ENCODE results near the gene TRIM17.
"Not testable (repeated sequence)": the region's sequence is repeated elsewhere in the genome, so short reads cannot be mapped to it uniquely, and the experiment has no call there.

Gene TRIM17

DNA sequence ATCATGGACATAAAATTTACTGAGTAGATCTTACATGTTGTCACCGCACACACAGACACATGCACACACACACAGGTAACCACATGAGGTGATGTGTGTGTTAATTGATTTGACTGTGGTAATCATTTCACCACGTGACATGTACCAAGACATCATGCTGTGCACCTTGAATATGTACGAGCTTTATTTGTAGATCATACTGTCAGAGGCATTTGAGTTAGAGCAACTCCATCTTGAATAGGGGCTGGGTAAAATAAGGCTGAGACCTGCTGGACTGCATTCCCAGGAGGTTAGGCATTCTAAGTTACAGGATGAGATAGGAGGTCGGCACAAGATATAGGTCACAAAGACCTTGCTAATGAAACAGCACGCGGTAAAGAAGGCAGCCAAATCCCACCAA lies 31.7 kb upstream of the TRIM17 start:
- DNase-seq (ENCODE audit: low read depth in 2 of 2, low spot score in 1 of 2): no peak

DNA sequence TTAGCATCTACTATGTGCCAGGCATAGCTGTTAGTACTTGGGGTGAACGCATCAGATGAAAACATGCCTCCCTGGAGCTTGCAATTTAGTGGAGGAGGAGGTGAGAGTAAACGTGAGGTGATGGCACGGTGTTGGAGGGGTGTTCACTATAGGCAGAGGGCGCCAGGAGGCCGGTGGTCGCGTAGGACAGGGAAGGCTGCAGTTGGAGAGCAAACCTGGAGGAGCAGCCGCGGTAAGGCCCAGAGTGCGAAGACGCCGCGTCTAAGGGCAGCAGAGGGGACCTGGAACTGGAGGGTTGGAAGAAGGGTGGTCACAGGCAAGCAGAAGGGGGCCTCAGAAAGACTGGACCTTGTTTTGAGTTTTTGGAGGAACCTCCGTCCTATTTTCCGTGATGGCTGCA lies 30.2 kb upstream of the TRIM17 start:
- DNase-seq (ENCODE audit: low read depth in 2 of 2, low spot score in 1 of 2): no peak

DNA sequence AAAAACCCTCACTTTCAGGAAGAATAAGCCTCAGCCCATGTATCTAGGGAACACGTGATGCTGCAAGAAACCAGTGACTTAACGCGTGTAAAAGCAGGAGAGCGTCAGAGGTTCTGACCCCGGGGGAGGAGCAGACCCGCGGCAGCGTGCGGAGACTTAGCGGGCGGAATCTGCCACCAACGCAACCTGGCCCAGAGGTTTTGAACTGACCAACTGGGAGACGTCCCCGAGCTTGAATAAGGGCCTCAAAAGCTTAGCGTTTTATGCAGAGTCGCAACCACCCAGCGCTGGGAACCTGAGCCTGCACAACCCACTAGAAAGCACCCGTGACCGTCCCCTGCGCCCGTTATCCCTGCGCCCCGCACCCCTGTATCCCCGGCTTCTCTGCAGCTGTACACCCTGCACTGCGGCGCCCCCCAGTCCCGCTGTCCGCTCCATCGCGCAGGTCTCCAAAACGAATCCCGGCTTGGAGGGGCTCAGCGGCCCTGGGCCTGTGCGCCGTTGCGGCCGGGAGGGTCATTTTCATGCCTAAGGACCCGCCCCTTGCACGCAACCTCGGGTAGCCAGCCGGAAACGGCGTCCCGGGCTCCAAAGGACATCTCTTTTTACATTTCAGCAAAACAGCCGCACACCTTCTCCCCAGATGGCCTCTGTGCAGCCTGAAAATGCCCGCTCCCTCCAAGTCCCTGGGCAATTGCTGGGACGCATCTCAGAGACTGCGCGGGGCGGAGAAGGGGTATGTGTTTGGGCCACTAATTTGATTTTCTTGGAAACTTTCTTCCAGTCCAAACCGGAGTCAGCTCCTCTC lies 29.4 kb upstream of the TRIM17 start:
- no peak for DNase-seq (ENCODE audit: low read depth in 2 of 2, low spot score in 1 of 2)

DNA sequence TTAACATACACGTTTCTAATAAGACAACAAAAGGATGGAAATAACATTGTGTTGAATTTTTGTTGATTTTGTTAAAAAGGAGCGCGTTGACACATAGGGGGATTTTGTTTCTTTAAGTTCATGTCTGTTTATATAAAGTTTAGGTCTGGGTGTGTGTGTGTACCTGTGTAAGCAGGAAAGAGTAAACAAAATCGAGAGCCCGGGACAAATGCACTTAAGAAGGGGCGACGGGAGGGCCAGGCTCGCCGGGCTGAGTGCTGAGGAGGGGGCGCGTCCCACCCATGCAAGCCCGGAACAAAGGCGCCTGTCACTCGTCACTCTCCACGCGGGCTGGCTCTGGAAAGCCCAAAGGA lies 28.8 kb upstream of the TRIM17 start:
- no peak for DNase-seq (ENCODE audit: low read depth in 2 of 2, low spot score in 1 of 2)

DNA sequence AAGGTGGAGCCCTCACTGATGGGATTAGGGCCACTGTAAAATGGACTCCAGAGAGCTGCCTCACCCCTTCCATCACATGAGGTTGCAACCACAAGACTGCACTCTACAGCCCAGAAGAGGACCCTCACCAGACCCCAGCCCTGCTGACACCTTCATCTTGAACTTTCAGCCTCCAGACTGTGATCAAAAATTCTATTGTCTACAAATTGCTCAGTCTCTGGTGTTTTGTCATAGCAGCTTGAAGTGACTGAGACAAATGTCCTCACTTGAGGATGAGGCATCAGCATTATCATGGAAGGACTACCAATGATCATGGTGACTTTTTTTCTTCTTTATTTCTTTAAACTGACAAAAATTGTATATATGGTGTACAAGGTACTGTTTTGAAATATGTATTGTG lies 26.7 kb upstream of the TRIM17 start:
- no peak for DNase-seq (ENCODE audit: low read depth in 2 of 2, low spot score in 1 of 2)

DNA sequence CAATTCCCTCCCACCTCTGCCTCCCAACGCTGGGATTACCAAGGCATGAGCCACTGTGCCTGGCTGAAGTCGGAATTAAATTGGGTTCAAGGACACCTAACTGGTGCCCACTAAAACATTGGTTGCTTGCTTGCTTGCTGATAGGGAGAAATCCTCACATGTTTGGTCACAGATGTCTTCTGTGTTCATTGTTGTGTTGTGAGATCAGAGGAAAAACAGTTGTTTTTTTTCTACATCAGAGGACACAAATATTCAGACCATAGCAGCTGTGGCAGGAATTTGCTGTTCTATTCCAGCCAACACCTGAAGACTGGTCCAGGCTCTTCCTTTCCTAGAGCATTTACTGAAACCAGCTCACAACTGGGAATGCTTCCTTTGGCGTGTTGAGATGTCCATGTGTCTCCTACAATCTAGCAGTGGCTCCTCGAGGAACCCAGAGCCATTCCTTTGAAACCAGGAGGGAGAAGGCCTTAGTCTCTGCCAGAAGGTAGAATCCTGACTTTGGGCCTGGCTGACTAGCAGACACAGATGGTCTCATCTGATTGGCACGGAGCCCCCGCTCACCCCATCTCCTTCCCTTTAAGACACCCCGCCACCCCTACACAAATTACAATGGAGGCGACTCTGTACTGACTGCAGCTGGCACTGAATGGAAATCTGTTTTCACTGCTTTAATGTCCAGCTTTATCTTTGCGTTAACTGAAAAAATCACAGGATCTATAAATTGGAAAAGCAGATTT lies 24.3 kb upstream of the TRIM17 start:
- DNase-seq (ENCODE audit: low read depth in 2 of 2, low spot score in 1 of 2): no peak

DNA sequence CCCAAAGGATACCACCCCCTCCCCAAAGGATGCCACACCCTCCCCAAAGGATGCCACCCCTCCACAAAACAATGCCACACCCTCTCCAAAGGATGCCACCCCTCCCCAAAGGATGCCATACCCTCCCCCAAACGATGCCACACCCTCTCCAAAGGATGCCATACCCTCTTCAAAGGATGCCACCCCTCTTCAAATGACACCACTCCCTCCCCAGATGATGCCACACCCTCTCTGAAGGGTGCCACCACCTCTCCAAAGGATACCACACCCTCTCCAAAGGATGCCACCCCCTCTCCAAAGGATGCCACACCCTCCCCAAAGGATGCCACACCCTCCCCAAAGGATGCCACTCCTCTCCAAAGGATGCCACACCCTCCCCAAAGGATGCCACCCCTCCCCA lies 21.6 kb upstream of the TRIM17 start:
- no peak for DNase-seq (ENCODE audit: low read depth in 2 of 2, low spot score in 1 of 2)

DNA sequence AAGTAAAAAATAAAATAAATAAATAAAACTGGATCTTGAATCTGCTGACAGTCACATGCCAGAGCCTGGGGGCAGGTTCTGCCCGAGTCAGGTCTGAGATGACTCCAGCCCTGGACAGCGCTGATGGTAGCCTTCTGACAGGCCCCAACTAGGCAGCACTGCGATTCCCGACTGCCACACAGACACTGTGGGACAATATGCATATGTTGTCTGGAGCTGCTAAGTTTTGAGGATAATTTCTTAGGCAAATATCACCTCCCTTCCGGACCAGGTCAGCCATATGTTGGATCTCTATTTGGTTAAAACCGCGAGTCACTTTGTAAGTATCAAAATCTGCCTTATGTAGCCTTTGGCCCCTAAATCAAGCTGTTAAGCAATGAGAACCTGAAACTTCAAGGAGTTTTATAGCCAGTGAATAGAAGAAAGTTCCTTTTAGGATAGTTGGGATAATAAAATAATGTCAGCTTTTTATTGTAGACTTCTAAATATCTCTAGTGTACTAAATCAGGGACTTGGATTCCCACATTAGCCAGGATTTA lies 20.8 kb upstream of the TRIM17 start:
- DNase-seq (ENCODE audit: low read depth in 2 of 2, low spot score in 1 of 2): no peak

DNA sequence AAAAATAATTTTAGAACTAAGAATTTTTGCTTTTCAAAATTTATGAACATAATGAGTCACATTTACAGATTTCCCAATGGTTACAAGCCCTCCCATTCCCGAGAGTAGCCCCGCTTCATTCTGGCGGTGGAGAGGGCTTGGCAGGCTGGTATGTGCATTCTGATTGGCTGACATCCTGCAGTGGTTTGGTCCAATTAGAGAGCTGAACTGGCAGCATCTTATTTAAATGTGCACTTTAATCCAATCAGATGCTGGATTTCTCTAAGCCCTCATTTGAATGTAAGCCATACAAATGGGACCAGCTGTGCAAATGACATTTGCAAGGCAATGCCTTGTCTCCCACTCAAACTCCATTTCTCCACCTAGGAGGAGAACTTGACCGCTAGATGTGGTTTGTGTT lies 18.0 kb upstream of the TRIM17 start:
- no peak for DNase-seq (ENCODE audit: low read depth in 2 of 2, low spot score in 1 of 2)

DNA sequence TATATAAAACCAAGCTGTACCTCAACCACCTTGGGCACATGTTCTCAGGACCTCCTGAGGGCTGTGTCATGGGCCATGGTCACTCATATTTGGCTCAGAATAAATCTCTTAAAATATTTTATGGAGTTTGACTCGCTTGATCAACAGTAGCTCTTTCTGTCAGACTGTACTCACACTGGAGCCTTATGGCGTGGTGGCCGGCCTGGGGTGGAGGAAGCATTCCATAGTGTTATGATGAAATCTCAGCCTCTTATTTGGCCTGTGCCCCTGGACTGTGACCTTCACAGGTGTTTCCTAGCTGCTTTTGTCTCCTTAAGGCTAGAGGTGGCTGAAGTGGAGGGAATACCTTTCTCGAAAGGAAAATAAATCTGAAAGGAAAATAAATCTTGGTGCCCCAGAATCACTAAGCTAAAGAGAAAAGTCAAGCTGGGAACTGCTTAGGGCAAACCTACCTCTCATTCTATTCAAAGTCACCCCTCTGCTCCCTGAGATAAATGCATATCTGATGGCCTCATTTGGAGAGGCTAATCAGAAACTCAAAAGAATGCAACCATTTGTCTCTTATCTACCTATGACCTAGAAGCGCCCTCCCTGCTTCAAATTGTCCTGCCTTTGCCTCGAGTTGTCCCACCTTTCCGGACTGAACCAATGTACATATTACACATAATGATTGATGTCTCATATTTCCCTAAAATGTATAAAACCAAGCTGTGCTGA lies 16.8 kb upstream of the TRIM17 start:
- not testable (repeated sequence) for DNase-seq (ENCODE audit: low read depth in 2 of 2, low spot score in 1 of 2)

DNA sequence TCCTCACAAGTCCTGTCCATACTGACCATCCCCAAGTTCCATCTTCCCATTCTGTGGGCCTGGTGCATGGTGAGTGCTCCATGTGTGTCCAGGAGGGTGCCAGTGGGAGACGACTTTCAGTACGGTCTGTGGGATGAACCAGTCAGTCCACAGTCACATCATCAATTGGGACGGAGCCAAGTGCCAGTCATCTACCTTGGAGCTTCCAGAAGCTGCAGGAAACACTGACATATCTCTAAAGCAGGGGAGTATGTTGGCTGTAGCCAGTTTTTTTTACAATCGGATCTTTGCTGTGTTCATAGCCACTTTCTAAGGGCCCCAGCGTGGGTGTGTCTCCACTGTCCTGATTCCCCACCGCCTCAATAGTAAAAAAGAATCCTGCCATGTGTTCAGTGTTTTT lies 13.6 kb upstream of the TRIM17 start:
- no peak for DNase-seq (ENCODE audit: low read depth in 2 of 2, low spot score in 1 of 2)

DNA sequence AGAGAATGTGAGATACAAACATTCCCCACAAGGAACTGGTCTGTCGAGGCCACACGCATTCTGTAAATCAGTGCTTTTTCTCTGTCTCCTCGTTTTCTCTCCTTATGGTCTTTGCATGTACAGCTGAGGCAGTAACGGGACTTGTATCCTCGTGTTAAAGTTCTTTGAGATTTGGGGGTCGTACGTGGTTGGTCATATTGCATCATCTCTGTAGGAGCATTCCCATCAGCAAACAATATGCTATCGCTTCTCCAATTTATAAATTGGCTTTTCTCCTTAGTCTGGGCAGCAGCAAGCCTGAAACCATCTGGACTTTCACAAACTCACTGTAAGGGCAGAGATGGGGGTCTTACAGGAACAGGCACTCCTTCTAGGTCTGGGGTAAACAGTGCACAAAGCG lies 13.0 kb upstream of the TRIM17 start:
- no peak for DNase-seq (ENCODE audit: low read depth in 2 of 2, low spot score in 1 of 2)

DNA sequence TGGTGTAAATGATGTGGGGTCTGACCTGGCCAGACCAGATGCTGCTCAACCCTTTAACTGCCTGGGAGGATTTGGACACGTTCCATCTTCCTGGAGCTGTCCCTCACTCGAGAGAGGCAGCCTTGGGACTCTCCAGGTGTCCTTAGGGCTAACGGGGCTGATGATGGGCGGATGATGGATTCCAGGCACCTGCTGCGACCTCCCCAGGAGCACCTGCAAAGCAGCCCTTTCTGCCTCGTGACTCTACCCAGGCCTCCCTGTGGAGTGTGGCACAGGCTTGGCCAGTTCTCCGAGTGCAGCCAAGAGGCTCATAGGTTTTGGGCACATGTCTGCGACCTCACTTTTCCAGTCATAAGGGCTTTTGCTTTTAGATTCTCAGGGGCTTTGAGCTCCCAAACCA lies 12.3 kb upstream of the TRIM17 start:
- DNase-seq (ENCODE audit: low read depth in 2 of 2, low spot score in 1 of 2): no peak

DNA sequence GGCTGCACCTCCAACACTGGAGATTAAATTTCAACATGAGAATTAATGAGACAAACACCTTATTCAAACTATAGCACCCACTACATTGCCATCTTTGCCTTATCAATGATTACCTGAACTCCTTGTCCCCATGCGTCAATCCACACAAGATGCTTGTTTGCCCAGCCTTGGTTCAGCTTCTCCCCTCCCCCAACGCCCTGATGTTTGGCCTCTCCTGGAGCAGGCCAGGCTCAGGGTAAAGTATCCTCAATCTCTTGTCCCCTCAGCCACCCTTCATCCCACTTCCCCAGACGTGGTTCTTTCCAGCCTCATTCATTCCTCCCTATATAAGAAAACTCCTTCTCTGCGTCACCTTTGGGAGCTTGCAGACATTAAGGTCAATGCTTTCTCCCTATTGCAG lies 11.8 kb upstream of the TRIM17 start:
- no peak for DNase-seq (ENCODE audit: low read depth in 2 of 2, low spot score in 1 of 2)

DNA sequence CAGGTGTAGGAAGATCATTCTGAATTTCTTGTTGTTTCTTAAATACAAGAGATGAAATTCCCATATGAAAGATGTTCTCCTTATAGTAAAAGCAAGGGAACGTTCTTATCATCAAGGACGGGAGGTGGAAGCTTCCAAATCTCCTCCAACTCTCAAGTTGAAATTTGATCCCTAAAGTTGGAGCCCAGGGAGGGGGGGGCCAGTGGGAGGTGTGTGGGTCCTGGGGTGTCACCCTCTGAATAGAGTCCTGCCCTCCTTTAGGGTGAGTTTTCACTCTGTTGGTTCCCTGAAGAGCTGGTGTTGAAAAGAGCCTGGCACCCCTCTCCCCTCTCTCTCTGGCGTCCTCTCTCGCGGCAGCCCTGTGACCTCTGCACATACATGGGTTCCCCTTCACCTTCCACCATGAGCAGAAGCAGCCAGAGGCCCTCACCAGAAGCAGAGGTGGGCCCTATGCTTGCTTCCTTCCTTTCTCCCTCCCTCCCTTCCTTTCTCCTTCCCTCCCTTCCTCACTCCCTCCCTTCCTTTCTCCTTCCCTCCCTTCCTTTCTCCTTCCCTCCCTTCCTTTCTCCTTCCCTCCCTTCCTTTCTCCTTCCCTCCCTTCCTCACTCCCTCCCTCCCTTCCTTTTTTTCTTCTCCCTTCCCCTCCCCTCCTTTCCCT lies 10.0 kb upstream of the TRIM17 start:
- DNase-seq (ENCODE audit: low read depth in 2 of 2, low spot score in 1 of 2): no peak

DNA sequence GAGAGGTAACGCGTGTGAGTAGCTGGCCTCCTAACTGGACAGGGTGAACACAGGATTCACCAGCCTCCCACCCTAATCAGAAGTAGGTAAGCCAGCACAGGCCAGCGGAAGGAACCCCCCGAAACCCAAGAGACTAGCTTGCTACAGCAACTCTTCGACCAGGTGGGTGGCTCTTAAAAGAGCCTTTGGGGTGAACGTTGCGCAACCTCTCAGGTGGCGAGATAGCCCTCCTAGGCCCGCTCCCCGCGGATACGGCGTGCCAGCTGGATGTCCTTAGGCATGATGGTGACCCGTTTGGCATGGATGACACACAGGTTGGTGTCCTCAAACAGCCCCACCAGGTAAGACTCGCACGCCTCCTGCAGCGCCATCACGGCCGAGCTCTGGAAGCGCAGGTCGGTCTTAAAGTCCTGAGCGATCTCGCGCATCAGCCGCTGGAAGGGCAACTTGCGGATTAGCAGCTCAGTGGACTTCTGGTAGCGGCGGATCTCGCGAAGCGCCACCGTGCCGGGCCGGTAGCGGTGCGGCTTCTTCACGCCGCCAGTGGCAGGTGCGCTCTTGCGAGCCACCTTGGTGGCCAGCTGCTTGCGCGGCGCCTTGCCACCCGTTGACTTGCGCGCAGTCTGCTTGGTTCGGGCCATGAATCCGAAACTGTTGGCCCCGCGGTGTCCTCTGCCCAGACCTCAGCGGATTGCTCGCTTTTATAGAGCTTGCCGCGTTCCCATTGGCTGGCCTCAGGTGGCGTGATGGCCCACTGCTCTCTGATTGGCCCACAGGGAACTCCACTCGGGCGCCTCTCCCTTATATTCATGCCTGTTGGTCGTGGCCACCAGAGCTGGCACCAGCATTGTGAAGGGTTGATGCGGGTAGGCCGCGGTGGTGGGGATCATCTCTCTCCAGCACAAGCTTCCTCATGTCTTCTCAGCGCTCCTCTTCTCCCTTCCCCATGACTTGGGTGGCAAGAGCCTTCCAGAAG lies 8.3 kb upstream of the TRIM17 start:
- DNase-seq (ENCODE audit: low read depth in 2 of 2, low spot score in 1 of 2): no peak

DNA sequence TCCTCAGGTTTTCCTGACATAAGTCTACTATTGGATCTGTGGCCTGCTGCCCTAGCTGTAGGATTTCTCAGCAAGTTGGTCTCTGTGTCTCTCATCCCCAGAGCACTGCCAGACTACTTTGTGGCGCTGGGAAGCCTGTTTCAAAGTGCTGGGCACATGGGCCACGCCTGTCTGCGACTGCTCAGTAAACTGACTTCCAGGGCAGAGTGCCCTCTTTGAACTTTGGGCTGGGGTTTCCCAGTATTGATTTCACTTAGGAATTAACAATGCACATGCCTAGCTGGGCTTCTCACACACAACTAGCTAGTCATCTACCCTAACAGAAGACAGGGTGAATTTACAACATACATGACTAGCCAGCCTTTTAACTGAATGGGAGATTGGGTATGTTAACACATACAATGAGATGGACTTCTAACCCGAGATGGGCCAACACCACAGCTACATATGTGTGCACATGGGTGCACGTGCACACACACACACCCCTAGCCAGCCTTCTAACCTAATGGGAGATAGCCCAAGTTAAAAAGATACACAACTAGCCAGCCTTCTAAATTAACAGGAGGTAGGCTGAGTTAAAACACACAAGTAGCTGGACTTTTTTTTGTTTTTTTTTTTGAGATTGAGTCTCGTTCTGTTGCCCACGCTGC lies 6.9 kb upstream of the TRIM17 start:
- no peak for DNase-seq (ENCODE audit: low read depth in 2 of 2, low spot score in 1 of 2)

DNA sequence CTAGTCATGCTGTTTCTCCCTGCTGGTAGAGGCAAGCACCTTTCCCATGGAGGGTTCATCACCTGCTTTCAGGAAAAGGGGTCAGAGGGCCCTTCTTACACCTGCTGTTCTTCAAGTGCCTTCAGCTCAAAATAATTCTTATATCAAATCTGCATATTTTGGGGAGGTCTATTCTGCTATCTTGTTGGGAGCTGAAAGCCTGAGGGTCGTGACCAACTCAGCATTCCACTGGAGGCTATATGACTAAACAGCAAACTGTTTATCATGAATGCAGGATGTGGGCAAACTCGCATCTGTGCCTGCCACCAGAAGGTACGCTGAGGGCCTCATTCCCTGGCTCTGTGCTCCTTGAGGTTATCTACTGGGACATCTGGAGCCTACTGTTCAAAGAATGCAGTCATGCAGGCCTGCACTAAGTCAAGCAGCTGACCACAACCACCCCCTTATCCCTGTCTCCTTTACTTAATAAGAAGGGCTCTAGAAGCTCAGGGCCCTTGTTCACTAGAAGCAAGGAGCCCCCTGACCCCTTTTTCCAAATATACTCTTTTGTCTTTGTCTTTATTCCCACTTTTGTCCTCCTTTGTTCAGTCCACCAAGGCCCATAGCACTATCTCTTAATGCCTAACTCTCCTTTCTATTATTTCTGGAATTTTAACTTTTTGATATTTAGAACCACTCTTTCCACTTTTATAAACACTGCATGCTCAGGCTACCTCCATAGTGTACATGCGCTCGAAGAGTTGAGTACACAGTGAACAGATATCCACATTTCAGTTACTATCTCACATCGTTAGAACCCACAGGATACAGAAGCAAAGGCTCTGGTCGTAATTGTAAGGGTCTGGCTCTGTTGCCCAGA lies 4.5 kb upstream of the TRIM17 start:
- DNase-seq (ENCODE audit: low read depth in 2 of 2, low spot score in 1 of 2): no peak

Measured in stimulated activated CD8-positive, alpha-beta memory T cell treated with anti-CD3 and anti-CD28 coated beads, Interleukin-4, amount 100 ng/mL, for 4 hours (primary cell).